ENCODE measurements around the gene DRAM1.

The DRAM1 gene

DNA sequence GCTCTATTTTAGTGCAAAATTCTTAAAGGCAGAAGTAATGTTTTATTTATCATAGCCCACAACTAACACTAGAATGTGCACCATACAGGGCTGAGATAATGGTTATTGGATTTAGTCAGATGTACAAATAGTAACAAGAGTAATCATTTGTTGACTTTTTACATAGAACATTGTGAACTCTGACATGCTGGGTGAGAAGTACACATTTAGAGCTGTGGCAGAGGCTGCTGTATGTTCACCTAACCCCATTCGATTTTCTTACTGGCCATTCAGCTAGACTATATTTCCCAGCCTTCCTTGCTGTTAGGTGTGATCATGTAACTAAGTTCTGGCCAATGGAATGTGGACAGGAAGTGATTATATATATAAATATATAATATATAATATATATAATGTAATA is 89.1 kb downstream of the DRAM1 start:
- Histone ChIP-seq H3K4me2 (ENCODE audit: low read length) (no peak overlapping the region), H3K36me3 (replicated peaks; ENCODE audit: low read depth, low read length) (peaks cover 46% of the 10 kb centered on the region), H3K79me2 (ENCODE audit: low read length) (0 out of 2 replicates have a peak, but pooled peaks cover 4% of the 10 kb centered on the region), H3K4me1 (ENCODE audit: low read length) (peaks cover 3% of the 10 kb centered on the region; the same call in 1 of the 2 replicates), H3K9me3 (ENCODE audit: insufficient read depth, low read length) (no peaks in the 10 kb centered on the region), H3K9ac (ENCODE audit: low read length) (no peak overlapping the region), H3K27me3 (ENCODE audit: low read depth, low read length) (no peaks in the 10 kb centered on the region), H3K27ac (ENCODE audit: low read length) (no peak overlapping the region), H4K20me1 (ENCODE audit: insufficient read depth, low read length) (peaks cover 17% of the 10 kb centered on the region), H2AFZ (ENCODE audit: low read depth, low read length) (no peak overlapping the region), H3K4me3 (ENCODE audit: low read length) (no peak overlapping the region)
- no peak for TF ChIP-seq EZH2phosphoT487 (IDR thresholded peaks at IDR 0.05; ENCODE audit: low read depth)
- TF ChIP-seq, protein P1, sequence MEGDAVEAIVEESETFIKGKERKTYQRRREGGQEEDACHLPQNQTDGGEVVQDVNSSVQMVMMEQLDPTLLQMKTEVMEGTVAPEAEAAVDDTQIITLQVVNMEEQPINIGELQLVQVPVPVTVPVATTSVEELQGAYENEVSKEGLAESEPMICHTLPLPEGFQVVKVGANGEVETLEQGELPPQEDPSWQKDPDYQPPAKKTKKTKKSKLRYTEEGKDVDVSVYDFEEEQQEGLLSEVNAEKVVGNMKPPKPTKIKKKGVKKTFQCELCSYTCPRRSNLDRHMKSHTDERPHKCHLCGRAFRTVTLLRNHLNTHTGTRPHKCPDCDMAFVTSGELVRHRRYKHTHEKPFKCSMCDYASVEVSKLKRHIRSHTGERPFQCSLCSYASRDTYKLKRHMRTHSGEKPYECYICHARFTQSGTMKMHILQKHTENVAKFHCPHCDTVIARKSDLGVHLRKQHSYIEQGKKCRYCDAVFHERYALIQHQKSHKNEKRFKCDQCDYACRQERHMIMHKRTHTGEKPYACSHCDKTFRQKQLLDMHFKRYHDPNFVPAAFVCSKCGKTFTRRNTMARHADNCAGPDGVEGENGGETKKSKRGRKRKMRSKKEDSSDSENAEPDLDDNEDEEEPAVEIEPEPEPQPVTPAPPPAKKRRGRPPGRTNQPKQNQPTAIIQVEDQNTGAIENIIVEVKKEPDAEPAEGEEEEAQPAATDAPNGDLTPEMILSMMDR (IDR thresholded peaks at IDR 0.05; ENCODE audit: low read depth, low read length), result no peak

DNA sequence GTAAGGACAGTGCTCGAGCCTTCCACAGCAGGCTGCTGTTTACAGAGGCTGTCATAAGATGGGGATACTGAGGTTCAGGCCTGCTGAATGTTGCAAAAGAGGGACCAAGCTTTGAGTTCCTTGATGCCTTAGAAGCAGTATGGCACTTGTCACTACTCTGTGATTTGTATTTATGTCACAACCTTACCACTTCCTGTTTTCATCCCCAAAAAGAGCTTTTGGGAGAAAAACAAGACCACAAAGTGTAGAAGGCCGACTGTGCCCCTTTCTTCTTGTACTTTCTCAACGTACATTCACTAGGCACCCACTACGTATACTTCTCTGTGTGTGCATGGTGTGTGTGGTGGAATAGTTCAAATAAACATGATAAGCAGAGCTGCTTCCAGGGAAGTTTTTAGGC is 90.1 kb downstream of the DRAM1 start:
- TF ChIP-seq, protein P1 (IDR thresholded peaks at IDR 0.05; ENCODE audit: low read depth, low read length), result no peak
- no peak for TF ChIP-seq EZH2phosphoT487 (IDR thresholded peaks at IDR 0.05; ENCODE audit: low read depth)

DNA sequence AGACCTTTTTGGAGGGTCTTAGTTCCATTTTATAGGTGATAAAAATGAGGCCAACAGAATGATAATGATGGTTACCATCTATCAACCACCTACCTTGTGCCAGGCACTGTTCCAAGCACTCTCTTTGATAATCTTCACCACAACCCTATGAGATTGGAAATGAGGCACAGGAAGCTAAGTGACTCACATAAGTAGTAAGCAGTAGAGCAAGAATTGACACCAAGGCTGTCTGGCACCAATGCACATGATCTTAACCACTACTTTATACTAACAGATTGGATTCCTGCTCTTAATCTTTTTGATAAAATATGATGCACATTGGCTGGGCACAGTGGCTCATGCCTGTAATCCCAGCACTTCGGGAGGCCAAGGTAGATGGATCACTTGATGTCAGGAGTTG is 91.4 kb downstream of the DRAM1 start:
- H3K4me3 ChIP-seq (ENCODE audit: low read length), result no peak overlapping the region
- H3K27ac ChIP-seq (ENCODE audit: low read length), result no peak overlapping the region
- no peaks in the 10 kb centered on the region for H3K9me3 ChIP-seq (ENCODE audit: insufficient read depth, low read length)
- no peak overlapping the region for H3K9ac ChIP-seq (ENCODE audit: low read length)
- peaks cover 27% of the 10 kb centered on the region for H3K36me3 ChIP-seq (replicated peaks; ENCODE audit: low read depth, low read length)
- TF ChIP-seq, protein P1 (IDR thresholded peaks at IDR 0.05; ENCODE audit: low read depth, low read length), result no peak
- TF ChIP-seq EZH2phosphoT487 (IDR thresholded peaks at IDR 0.05; ENCODE audit: low read depth), result no peak
- peaks cover 3% of the 10 kb centered on the region; the same call in 1 of the 2 replicates for H3K4me1 ChIP-seq (ENCODE audit: low read length)
- 0 out of 2 replicates have a peak, but pooled peaks cover 3% of the 10 kb centered on the region for H4K20me1 ChIP-seq (ENCODE audit: insufficient read depth, low read length)
- H2AFZ ChIP-seq (ENCODE audit: low read depth, low read length), result no peak overlapping the region
- H3K79me2 ChIP-seq (ENCODE audit: low read length), result 0 out of 2 replicates have a peak, but pooled peaks cover 2% of the 10 kb centered on the region
- no peaks in the 10 kb centered on the region for H3K27me3 ChIP-seq (ENCODE audit: low read depth, low read length)
- H3K4me2 ChIP-seq (ENCODE audit: low read length), result no peak overlapping the region

More for the DNA sequence above, 90.1 kb downstream of the DRAM1 start:
- Histone ChIP-seq H3K4me3 (ENCODE audit: low read length) (no peak overlapping the region), H3K27me3 (ENCODE audit: low read depth, low read length) (no peaks in the 10 kb centered on the region), H3K9ac (ENCODE audit: low read length) (no peak overlapping the region), H3K4me1 (ENCODE audit: low read length) (peaks cover 3% of the 10 kb centered on the region; the same call in 1 of the 2 replicates), H3K36me3 (replicated peaks; ENCODE audit: low read depth, low read length) (peaks cover 40% of the 10 kb centered on the region), H2AFZ (ENCODE audit: low read depth, low read length) (no peak overlapping the region), H3K9me3 (ENCODE audit: insufficient read depth, low read length) (no peaks in the 10 kb centered on the region), H4K20me1 (ENCODE audit: insufficient read depth, low read length) (peaks cover 16% of the 10 kb centered on the region), H3K4me2 (ENCODE audit: low read length) (no peak overlapping the region), H3K27ac (ENCODE audit: low read length) (no peak overlapping the region), H3K79me2 (ENCODE audit: low read length) (0 out of 2 replicates have a peak, but pooled peaks cover 4% of the 10 kb centered on the region)
